GM18861 (cell line): Measurements from ENCODE around the gene ANKRD29.
A peak's percentile ranks its signal among the peaks of the same experiment; 100 is the strongest.
"Not testable (repeated sequence)": the region's sequence is repeated elsewhere in the genome, so short reads cannot be mapped to it uniquely, and the experiment has no call there.

Experiments used
- ATAC-seq: cut with Tn5 transposase; IDR thresholded peaks from one replicate; pipeline ENCODE4 v1.9.1; 2021; ENCODE audit not compliant: unreplicated experiment

The ANKRD29 gene

DNA sequence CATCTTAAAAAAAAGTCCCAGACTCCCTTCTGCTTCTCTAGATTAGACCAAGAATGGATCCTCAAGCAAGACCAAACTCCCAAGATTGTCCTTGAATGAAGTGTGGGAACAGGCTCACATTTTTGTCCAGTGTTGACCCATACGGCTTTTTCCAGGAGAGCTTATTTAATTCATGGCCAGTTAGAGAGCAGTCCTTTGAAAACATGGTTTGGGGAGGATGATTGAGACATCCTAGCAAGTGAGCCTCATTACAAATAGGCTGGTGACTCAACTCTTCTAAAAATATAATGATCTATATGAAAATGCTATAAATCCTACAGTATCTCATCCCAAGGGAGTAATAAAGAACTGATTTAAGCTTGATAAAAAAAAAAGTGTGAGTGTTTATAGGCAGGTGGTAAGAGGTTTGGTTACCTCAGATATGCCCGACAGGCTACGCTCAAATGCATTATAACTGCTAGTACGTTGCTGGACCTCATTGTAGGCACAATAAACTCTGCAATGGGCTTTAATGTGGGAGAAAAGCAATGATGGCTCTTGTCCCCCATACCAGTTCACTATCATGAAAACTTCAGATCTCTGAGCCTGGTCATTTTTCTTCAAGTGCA lies 17.0 kb downstream of the ANKRD29 start:
- no peak for ATAC-seq

DNA sequence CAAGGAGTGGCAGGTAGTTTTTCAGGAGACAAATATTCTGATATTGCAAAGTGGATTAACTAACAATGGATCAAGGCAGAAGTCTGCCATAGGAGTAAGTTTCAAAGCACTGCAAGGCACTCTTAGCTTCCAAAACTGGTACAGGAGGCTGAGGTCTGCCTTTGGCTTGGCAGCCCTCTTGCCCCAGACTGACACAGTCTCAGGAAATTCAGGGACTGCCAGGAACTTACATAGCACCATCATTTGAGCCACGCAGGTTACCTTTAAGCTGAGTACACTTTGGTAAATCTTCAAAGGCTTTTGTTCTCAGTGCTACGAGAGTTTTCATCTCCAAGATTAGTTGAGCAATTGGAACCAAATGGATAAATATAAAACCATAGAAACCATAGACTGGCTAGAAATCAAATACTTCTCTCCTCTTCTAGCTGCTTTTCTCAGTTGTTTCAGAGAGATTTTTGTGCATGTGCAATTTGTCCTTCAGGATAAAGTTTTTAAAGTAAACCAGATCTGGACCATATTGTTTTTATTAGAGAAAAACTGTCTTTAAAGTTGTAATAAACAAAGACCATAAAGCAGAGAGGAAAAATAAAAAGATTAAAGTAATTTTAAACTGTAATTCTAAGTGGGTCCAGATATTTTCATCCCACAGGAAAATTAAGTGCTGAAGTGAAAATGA lies 18.8 kb downstream of the ANKRD29 start:
- no peak for ATAC-seq

DNA sequence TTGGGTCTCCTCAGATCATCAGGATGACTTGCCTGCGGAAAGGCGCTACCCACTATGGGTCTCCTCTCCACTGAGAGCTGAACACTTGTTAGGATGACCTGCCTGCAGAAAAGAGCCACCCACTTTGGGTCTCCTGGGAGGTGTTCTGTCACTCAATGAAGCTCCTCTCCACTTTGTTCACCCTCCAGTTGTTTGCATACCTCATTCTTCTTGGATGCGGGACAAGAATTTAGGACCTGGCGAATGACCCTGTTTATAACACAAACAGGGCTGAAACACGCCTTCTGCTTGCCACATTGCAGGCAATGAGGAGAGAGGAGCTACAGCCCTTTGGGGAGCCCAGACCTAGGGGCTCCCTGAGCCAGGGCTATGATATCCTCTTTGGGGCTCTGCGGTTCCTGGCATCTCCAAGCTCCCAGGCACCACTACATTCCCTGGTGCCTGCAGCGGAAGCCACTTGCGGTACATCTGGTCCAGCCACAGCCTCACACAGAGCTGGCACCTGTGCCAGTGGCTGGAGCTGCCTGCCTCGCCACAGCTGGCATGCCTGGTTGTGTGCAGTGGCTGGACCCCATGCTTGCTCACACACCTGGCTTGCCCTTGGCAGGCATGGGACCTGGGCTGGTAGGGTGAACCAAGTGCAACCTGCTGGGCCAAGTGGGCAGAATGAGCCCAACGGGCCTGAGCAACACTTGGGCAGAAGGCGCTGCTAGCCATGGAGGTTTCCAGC lies 20.6 kb downstream of the ANKRD29 start:
- ATAC-seq = no peak

DNA sequence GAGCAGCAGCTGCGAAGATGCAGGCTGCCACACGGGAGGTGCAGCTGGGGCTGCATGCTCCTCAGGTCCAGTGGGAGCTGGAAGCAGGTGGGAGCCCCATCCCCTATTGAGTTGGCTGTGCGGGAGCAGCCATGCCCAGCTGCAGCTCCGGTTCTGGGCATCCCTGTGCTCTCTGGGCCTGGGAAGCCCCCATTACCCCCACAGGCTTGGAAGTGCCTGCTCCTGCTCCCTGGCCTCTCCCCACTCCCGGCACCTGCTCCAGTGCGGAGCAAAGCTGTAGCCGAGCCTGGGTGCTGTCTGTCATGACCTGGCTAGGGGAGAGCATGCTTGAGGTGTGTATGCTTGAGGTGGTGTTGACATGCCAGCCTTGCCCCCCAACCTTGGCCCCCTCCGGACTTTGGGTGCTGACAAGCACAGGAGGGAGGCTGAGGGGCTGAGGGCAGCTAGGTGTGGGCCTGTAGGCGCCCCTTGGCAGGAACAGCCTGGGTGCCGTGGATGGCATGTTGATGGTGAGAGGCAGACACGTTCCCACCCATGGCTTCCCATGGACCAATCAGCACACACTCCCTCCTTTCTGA lies 21.5 kb downstream of the ANKRD29 start:
- ATAC-seq = no peak

DNA sequence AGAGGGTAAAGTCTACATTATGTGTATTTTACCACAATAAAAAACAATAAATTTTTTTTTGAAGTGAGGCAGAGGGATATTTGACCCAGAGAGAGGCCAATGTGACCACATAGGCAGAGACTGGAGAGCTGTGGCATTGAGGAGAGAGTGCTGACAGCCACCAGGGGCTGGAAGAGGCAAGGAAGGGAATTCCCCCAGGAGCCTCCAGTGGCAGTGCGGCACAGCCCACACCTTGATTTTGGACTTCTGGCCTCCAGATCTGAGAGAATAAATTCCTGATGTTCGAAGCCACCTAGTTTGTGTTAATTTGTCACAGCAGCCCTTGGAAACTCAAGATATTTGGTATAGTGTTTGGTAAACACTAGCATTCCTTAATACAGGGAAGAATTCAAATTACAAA lies 22.7 kb downstream of the ANKRD29 start:
- no peak for ATAC-seq

DNA sequence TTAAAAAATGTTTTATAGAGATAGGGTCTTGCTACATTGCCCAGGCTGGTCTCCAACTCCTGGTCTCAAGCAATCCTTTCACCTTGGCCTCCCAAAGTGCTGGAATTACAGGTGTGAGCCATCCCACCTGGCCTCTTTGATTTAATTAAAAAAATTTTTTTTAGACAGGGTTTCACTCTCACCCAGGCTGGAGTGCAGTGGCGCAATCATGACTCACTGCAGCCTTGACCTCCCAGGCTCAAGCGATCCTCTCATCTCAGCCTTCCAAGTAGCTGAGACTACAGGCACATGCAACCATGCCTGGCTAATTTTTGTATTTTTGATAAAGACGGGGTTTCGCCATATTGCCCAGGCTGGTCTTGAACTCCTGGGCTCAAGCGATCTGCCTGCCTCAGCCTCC lies 26.3 kb downstream of the ANKRD29 start:
- ATAC-seq = not testable (repeated sequence)

GRCh38 chr18:23636071-23636399 lies 26.7 kb downstream of the ANKRD29 start:
- no peak for ATAC-seq

DNA sequence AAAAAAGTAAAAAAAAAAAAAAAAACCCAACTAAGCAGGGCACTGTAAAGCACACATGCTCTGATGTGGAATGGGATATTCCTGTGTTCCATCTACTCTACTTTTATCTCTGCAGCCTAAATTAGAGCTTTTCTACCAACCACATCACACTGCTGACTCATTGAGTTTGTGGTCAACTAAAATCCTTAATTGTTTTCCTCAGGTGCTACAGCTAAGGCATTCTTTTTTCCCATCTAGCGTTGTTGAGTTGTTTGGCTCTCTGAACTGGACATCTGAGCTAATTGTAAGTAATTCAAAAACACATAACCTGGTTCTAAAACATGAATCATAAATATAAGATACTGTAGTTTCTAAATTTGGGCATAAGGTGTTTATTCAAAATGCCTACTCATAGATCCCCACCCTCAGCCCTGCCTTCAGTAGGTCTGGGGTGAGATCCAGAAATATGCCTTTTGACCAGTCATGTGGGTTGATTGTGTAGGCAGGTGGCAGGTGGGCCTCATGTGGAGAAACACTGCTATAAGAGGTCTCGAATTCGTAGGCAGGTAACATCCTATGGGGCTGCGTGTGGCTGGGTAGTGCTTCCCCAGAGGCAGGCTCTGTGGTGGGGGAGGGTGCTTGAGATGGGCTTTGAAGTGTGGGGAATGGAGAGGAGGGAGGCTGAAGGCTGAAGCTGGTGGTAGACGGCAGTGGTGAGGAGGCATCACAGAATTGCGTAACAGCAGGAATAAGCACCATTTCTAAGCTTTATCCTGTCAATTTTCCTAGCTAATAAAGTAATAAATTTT lies 27.2 kb downstream of the ANKRD29 start:
- ATAC-seq = no peak

DNA sequence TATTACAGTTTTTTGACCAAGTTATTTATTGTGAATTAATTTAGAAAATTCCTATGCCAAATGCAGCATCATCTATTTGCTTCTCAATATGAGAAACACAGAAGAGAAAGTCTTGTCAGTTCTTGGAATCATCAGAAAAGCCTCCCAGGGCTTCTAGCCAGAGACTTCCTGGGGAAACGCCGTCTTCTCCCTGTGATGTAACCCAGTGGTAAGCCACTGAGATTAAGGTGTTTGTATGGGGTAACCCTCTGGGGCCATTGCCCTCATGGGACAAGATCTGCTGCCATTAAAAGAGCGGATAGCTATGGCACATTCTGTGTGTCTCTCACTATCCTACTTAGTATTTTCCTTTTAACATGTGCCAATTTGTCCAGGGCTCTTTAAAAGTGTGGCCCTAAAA lies 28.0 kb downstream of the ANKRD29 start:
- no peak for ATAC-seq

GRCh38 chr18:23632615-23633014 lies 30.1 kb downstream of the ANKRD29 start:
- ATAC-seq = no peak

DNA sequence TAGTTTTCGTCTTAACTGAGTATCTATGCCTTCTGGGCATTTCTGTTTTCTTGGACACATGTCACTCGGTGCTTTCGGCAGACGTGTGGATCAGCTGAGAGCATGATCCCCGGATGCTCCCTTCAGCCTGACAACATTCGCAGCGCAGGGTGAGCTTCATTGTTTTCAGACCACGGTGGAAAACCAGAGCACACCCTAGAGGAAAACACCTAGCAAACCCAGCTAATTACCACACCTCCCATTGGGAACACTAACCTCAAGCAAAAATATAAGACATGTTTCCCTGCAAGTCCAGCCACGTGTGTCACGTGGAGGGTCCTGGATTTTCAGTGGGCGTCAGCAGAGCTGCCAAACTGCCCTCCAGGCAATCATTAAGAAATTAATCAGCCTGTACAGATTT lies 31.0 kb downstream of the ANKRD29 start:
- no peak for ATAC-seq

- ATAC-seq = no peak
Observed at GRCh38 chr18:23631312-23631711, 31.4 kb downstream of the ANKRD29 start.

GRCh38 chr18:23629444-23629946 lies 33.2 kb downstream of the ANKRD29 start:
- ATAC-seq = peak; percentile 98

- ATAC-seq = no peak
Observed at GRCh38 chr18:23627970-23628369, 34.7 kb downstream of the ANKRD29 start.

- ATAC-seq = no peak
Observed at GRCh38 chr18:23627321-23627720, 35.4 kb downstream of the ANKRD29 start.

- no peak for ATAC-seq
Observed at GRCh38 chr18:23626451-23627279, 36.0 kb downstream of the ANKRD29 start.

DNA sequence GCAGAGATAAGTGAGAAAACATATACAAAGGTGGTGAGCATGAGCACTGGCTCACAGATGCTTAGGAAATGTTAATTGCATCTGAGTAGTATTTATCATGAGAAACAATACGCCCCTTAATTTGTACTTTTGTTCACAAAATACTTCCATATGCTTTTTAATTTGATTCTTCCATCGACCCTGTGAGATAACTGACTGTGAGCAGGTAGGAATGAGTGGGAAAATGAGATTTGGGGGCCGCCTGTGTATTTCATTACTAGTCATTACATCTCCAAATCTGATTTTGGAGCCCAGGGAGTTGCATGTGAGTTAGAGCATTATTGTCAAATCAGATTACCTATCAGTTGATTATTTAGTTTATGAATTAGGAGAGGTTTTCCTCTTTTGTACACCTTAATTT lies 39.7 kb downstream of the ANKRD29 start:
- no peak for ATAC-seq

- ATAC-seq = no peak
Observed at GRCh38 chr18:23619388-23619881, 43.3 kb downstream of the ANKRD29 start.

GRCh38 chr18:23618862-23619387 lies 43.8 kb downstream of the ANKRD29 start:
- ATAC-seq = no peak
